Brain microvascular endothelial cell (primary cell): ENCODE results near the gene KANSL1.

ENCODE experiments used
- DNase-seq: peaks from one replicate; pipeline ENCODE4 v3.0.0-alpha.2; 2020
- H3K27ac ChIP-seq: fragments of 250-450 bp; sonication (Bioruptor Pico); 2 replicates; pipeline ENCODE4 v1.5.1; 2020; ENCODE audit warnings: mild to moderate bottlenecking, moderate library complexity
- H3K27me3 ChIP-seq: fragments of 250-450 bp; sonication (Bioruptor Pico); replicated peaks from 2 replicates; pipeline ENCODE4 v1.5.1; 2020; ENCODE audit warnings: mild to moderate bottlenecking
- H3K36me3 ChIP-seq: fragments of 250-450 bp; sonication (Bioruptor Pico); replicated peaks from 2 replicates; pipeline ENCODE4 v1.5.1; 2020; ENCODE audit warnings: mild to moderate bottlenecking
- H3K4me3 ChIP-seq: 2 replicates; pipeline ENCODE4 v1.5.1; 2011; ENCODE audit warnings: low read depth, mild to moderate bottlenecking, control low read depth, low read length, moderate library complexity
- in situ Hi-C: cut with HindIII; loops from 2 replicates; pipeline ENCODE4 v1.10.0; 2017; ENCODE audit warnings: low sequenced_read_pairs, low pct_ligation_motif_present
- TF ChIP-seq, protein P1 (sequence below): IDR thresholded peaks from 2 replicates; pipeline ENCODE4 v1.5.1; 2011; ENCODE audit warnings: low read depth, mild to moderate bottlenecking, moderate library complexity, low read length, control low read depth, inconsistent platforms; ENCODE audit errors: missing control alignments

KANSL1 gene

GRCh38 chr17:45998987-45999899, 194.0 kb downstream of the KANSL1 start, which contains the start of gene STH:
Gene STH (plus strand): TSS chr17:45999250. CDS start chr17:45999280, 30 bp downstream.
- Histone ChIP-seq H3K27me3 (no peaks in the 10 kb centered on the region), H3K4me3 (no peak within 1 kb of the TSS), H3K27ac (no peak within 1 kb of the TSS), H3K36me3 (no peaks in the 10 kb centered on the region)
- TF ChIP-seq, protein P1, sequence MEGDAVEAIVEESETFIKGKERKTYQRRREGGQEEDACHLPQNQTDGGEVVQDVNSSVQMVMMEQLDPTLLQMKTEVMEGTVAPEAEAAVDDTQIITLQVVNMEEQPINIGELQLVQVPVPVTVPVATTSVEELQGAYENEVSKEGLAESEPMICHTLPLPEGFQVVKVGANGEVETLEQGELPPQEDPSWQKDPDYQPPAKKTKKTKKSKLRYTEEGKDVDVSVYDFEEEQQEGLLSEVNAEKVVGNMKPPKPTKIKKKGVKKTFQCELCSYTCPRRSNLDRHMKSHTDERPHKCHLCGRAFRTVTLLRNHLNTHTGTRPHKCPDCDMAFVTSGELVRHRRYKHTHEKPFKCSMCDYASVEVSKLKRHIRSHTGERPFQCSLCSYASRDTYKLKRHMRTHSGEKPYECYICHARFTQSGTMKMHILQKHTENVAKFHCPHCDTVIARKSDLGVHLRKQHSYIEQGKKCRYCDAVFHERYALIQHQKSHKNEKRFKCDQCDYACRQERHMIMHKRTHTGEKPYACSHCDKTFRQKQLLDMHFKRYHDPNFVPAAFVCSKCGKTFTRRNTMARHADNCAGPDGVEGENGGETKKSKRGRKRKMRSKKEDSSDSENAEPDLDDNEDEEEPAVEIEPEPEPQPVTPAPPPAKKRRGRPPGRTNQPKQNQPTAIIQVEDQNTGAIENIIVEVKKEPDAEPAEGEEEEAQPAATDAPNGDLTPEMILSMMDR, result no peak
- in situ Hi-C loops, result no loop called here
- no peak for DNase-seq

- in situ Hi-C loops, result no loop called here
- DNase-seq, result peak; percentile 18
- TF ChIP-seq, protein P1, result no peak
- H3K27me3 ChIP-seq, result no peaks in the 10 kb centered on the region
- H3K4me3 ChIP-seq, result no peak overlapping the region
- no peaks in the 10 kb centered on the region for H3K36me3 ChIP-seq
- H3K27ac ChIP-seq, result no peak overlapping the region
Observed at GRCh38 chr17:45997624-45998023, 195.6 kb downstream of the KANSL1 start.

- in situ Hi-C loops, result no loop called here
- Histone ChIP-seq H3K27me3 (no peaks in the 10 kb centered on the region), H3K36me3 (no peaks in the 10 kb centered on the region), H3K27ac (no peak overlapping the region), H3K4me3 (no peak overlapping the region)
- TF ChIP-seq, protein P1, result no peak
- DNase-seq, result no peak
Observed at GRCh38 chr17:45997166-45997565, 196.1 kb downstream of the KANSL1 start.

DNA sequence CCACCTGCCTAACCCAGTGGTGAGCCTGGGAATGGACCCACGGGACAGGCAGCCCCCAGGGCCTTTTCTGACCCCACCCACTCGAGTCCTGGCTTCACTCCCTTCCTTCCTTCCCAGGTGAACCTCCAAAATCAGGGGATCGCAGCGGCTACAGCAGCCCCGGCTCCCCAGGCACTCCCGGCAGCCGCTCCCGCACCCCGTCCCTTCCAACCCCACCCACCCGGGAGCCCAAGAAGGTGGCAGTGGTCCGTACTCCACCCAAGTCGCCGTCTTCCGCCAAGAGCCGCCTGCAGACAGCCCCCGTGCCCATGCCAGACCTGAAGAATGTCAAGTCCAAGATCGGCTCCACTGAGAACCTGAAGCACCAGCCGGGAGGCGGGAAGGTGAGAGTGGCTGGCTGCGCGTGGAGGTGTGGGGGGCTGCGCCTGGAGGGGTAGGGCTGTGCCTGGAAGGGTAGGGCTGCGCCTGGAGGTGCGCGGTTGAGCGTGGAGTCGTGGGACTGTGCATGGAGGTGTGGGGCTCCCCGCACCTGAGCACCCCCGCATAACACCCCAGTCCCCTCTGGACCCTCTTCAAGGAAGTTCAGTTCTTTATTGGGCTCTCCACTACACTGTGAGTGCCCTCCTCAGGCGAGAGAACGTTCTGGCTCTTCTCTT, 196.8 kb downstream of the KANSL1 start:
- in situ Hi-C loops, result no loop called here
- no peak overlapping the region for H3K27ac ChIP-seq
- H3K4me3 ChIP-seq, result no peak overlapping the region
- H3K27me3 ChIP-seq, result no peaks in the 10 kb centered on the region
- H3K36me3 ChIP-seq, result no peaks in the 10 kb centered on the region
- TF ChIP-seq, protein P1, result no peak
- no peak for DNase-seq

GRCh38 chr17:45995627-45996270, 197.5 kb downstream of the KANSL1 start:
- Histone ChIP-seq H3K4me3 (no peak overlapping the region), H3K27me3 (no peaks in the 10 kb centered on the region), H3K27ac (no peak overlapping the region), H3K36me3 (no peaks in the 10 kb centered on the region)
- no peak for DNase-seq
- TF ChIP-seq, protein P1, result no peak
- in situ Hi-C loops, result no loop called here
